HEK293 (cell line): ENCODE results near the gene GTF3C1.

Source experiments
- CTCF ChIA-PET: fragments of 350-600 bp; formaldehyde crosslinking; extraction: SDS; loops from one replicate; lab custom pipeline; 2021; ENCODE audit warnings: antibody characterized with exemption; lab: Yijun Ruan, JAX
- POLR2A ChIA-PET: fragments of 300-600 bp; formaldehyde crosslinking; extraction: SDS; loops from one replicate; lab custom pipeline; 2020; ENCODE audit warnings: antibody characterized with exemption, inconsistent platforms; lab: Yijun Ruan, JAX
- H3K27ac ChIP-seq: fragments of 200-500 bp; sonication (Bioruptor generic); 2 replicates; pipeline ENCODE4 v1.5.1; 2014; ENCODE audit warnings: low read depth, low read length, control low read depth, inconsistent platforms; ENCODE audit errors: extremely low read depth
- H3K36me3 ChIP-seq, 2 experiments: fragments of 200-500 bp in 1 of 2; sonication (Bioruptor generic) in 1 of 2; 1 replicate in 1 of 2; 2 replicates in 1 of 2; pipeline ENCODE4 v1.5.1; 2014 to 2017; ENCODE audit warnings: inconsistent platforms in 2 of 2, low read length in 2 of 2; ENCODE audit not compliant: control insufficient read depth in 2 of 2, insufficient read depth in 1 of 2
- H3K4me1 ChIP-seq: fragments of 200-500 bp; sonication (Bioruptor generic); 2 replicates; pipeline ENCODE4 v1.5.1; 2014; ENCODE audit warnings: mild to moderate bottlenecking, low read length, inconsistent platforms; ENCODE audit not compliant: control insufficient read depth, insufficient read depth
- H3K4me3 ChIP-seq: 2 replicates; pipeline ENCODE4 v1.5.1; 2011; ENCODE audit warnings: low read depth, mild to moderate bottlenecking, control low read depth, low read length, moderate library complexity
- H3K9me3 ChIP-seq: fragments of 200-500 bp; sonication (Bioruptor generic); 2 replicates; pipeline ENCODE4 v1.5.1; 2014; ENCODE audit warnings: low read depth, low read length, inconsistent platforms; ENCODE audit not compliant: control insufficient read depth, insufficient read depth
- EGR2 ChIP-seq: fragments of 450-650 bp; formaldehyde crosslinking; IDR thresholded peaks from 2 replicates; pipeline ENCODE4 v1.5.1; 2016; ENCODE audit warnings: low read depth, missing biosample characterization, missing genetic modification characterization
- FEZF1 ChIP-seq: fragments of 450-650 bp; formaldehyde crosslinking; IDR thresholded peaks from 2 replicates; pipeline ENCODE4 v1.5.1; 2016; ENCODE audit warnings: missing biosample characterization, missing genetic modification characterization
- HIC1 ChIP-seq: fragments of 450-650 bp; formaldehyde crosslinking; IDR thresholded peaks from 2 replicates; pipeline ENCODE4 v1.5.1; 2016; ENCODE audit warnings: missing biosample characterization, missing genetic modification characterization
- HOXD13 ChIP-seq: sonication (generic); formaldehyde crosslinking; IDR thresholded peaks from 2 replicates; pipeline ENCODE4 v1.8.0; 2022; ENCODE audit warnings: missing genetic modification reagents, borderline replicate concordance
- KLF9 ChIP-seq: fragments of 450-650 bp; formaldehyde crosslinking; IDR thresholded peaks from 2 replicates; pipeline ENCODE4 v1.5.1; 2016; ENCODE audit warnings: missing biosample characterization, missing genetic modification characterization, low read depth
- ZBTB11 ChIP-seq: fragments of 450-650 bp; formaldehyde crosslinking; conservative IDR thresholded peaks from 2 replicates; pipeline ENCODE4 v1.5.1; 2016; ENCODE audit warnings: low read depth, missing biosample characterization, missing genetic modification characterization
- ZBTB20 ChIP-seq: fragments of 450-650 bp; formaldehyde crosslinking; IDR thresholded peaks from 2 replicates; pipeline ENCODE4 v1.5.1; 2016; ENCODE audit warnings: missing biosample characterization, missing genetic modification characterization
- ZNF350 ChIP-seq: fragments of 450-650 bp; formaldehyde crosslinking; IDR thresholded peaks from 2 replicates; pipeline ENCODE4 v1.5.0; 2017; ENCODE audit warnings: missing biosample characterization, mild to moderate bottlenecking, missing genetic modification characterization
- ZNF398 ChIP-seq: fragments of 450-650 bp; formaldehyde crosslinking; IDR thresholded peaks from 2 replicates; pipeline ENCODE4 v1.5.1; 2017; ENCODE audit warnings: missing biosample characterization, missing genetic modification characterization
- ZNF501 ChIP-seq: fragments of 450-650 bp; formaldehyde crosslinking; IDR thresholded peaks from 2 replicates; pipeline ENCODE4 v1.5.1; 2016; ENCODE audit warnings: missing biosample characterization, missing genetic modification characterization
- ZSCAN16 ChIP-seq: fragments of 450-650 bp; formaldehyde crosslinking; IDR thresholded peaks from 2 replicates; pipeline ENCODE4 v1.5.1; 2016; ENCODE audit warnings: missing biosample characterization, missing genetic modification characterization
- TF ChIP-seq, protein P1 (sequence below): fragments of 450-650 bp; formaldehyde crosslinking; IDR thresholded peaks from 2 replicates; pipeline ENCODE4 v1.5.1; 2016; ENCODE audit warnings: missing biosample characterization, missing genetic modification characterization
- TF ChIP-seq, protein P2 (sequence below): sonication (generic); formaldehyde crosslinking; IDR thresholded peaks from 2 replicates; pipeline ENCODE4 v1.8.1; 2022; ENCODE audit warnings: mild to moderate bottlenecking, moderate library complexity, missing genetic modification reagents

The GTF3C1 gene

DNA sequence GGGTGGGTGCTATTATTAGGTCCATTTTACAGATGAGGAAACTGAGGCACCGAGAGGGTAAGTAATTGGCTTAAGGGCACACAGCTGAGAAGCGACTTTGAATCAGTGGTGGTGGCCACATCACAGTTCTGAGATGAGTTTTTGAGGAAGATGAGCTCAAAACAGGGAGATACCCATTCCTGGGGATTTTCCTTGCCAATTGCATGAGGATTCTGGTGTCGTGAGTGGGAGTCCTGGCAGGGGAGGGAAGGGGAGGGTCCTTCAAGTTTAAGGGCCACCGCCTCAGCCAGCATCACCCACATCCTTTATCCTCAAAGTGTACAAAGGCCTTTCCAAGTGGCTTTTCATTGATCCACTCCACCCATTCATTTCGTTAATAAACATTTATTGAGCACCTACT, 102.4 kb downstream of the GTF3C1 start:
- no peak for TF ChIP-seq ZBTB20 (tag by site-specific recombination)
- TF ChIP-seq ZSCAN16 (tag by site-specific recombination) = no peak
- TF ChIP-seq FEZF1 (tag by site-specific recombination) = no peak
- TF ChIP-seq ZNF398 = no peak
- TF ChIP-seq HIC1 (tag by site-specific recombination) = no peak
- no peak for TF ChIP-seq ZNF350 (tag by site-specific recombination)
- no peak for TF ChIP-seq ZNF501 (tag by site-specific recombination)
- no peak for TF ChIP-seq ZBTB11
- Histone ChIP-seq H3K9me3 (no peaks in the 10 kb centered on the region), H3K27ac (no peak overlapping the region), H3K36me3 (no peaks in the 10 kb centered on the region), H3K4me1 (no peaks in the 10 kb centered on the region), H3K4me3 (no peak overlapping the region)
- ChIA-PET POLR2A (no interaction called here), CTCF (interaction anchor here (0.6 kb wide), 1 partner anchor 290 kb away, joined by 4 read pairs; no protein-coding TSS in a partner anchor)

DNA sequence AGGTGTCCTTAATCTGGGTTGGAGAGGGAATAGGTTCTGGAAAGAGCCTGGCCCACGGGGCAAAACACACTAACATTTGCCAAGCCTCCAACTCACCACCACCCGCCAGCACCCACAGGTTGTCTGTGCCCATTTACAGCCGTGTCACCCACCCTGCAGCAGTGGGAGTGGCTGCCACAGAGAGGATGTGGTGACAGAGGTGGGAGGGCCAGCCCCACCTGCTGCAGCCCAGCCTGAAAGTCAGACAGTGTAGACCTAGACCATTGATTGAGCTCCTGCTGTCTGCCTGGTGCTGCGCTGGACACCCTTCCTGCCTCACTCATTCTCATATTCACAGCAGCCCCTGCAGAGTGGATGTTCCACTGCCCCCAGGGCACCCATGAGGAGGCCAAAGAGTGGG, 103.0 kb downstream of the GTF3C1 start:
- H3K4me1 ChIP-seq = no peaks in the 10 kb centered on the region
- H3K4me3 ChIP-seq = no peak overlapping the region
- ChIA-PET CTCF (interaction anchor here (0.6 kb wide), 2 partner anchors 72 to 289 kb away, joined by 4 to 5 read pairs; no protein-coding TSS in a partner anchor), POLR2A (no interaction called here)
- no peaks in the 10 kb centered on the region for H3K9me3 ChIP-seq
- H3K27ac ChIP-seq = no peak overlapping the region
- no peaks in the 10 kb centered on the region for H3K36me3 ChIP-seq
- TF ChIP-seq EGR2 (tag by site-specific recombination) = peak; percentile 72
- TF ChIP-seq, protein P1, sequence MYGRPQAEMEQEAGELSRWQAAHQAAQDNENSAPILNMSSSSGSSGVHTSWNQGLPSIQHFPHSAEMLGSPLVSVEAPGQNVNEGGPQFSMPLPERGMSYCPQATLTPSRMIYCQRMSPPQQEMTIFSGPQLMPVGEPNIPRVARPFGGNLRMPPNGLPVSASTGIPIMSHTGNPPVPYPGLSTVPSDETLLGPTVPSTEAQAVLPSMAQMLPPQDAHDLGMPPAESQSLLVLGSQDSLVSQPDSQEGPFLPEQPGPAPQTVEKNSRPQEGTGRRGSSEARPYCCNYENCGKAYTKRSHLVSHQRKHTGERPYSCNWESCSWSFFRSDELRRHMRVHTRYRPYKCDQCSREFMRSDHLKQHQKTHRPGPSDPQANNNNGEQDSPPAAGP = no peak

DNA sequence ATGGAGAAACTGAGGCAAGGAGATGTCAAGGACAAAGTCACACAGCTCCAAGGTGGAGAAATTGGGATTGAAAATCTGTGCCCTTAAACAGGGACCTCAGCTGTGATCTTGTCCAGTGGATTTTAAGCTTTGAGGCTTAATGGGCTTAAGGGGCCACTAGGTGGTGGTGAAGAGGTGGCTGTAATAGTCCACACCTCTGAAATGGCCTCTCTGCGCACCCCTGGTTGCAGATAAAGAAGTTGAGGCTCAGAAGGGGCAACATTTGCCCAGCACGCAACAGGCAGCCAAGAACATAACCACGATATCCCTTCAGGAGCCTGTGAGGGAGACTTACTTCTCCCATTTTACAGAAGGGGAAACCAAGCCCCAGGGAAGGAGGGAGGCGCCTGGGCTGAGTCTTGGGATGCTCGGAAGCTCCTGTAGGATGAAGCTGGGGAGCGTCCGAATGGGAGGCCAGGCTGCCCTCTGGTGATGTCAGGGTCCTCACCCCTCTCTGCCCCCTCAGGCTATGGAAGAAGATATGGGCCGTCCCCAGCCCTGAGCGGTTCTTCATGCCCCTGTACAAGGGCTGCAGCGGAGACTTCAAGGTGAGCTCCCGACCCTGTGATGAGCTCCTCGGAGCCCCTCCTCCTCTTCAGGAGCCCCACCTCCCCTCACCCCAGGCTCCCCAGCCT, 104.1 kb downstream of the GTF3C1 start:
- Histone ChIP-seq H3K4me3 (no peak overlapping the region), H3K9me3 (no peaks in the 10 kb centered on the region), H3K4me1 (no peaks in the 10 kb centered on the region), H3K27ac (no peak overlapping the region), H3K36me3 (no peaks in the 10 kb centered on the region)
- ChIA-PET POLR2A (no interaction called here), CTCF (interaction anchor here (0.5 kb wide), 1 partner anchor 35 kb away, joined by 6 read pairs; no protein-coding TSS in a partner anchor)
- TF ChIP-seq HOXD13 (CRISPR knock-in tag) (no peak), KLF9 (tag by site-specific recombination) (no peak)
- TF ChIP-seq, protein P2, sequence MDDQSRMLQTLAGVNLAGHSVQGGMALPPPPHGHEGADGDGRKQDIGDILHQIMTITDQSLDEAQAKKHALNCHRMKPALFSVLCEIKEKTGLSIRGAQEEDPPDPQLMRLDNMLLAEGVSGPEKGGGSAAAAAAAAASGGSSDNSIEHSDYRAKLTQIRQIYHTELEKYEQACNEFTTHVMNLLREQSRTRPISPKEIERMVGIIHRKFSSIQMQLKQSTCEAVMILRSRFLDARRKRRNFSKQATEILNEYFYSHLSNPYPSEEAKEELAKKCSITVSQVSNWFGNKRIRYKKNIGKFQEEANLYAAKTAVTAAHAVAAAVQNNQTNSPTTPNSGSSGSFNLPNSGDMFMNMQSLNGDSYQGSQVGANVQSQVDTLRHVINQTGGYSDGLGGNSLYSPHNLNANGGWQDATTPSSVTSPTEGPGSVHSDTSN (CRISPR knock-in tag) = no peak
